Psoas muscle (tissue), 8 donors: ENCODE results near the gene STEAP1B. TPM values are rescaled to one million over a fixed set of nuclear protein-coding genes. Genes with fewer than 3 reads are reported as not detected.
"Not testable (repeated sequence)": the region's sequence is repeated elsewhere in the genome, so short reads cannot be mapped to it uniquely, and the experiment has no call there.

ENCODE experiments used
- ATAC-seq, 4 donors: fragments of 200-7000 bp; cut with Tn5 transposase; one replicate each; pipeline ENCODE4 v1.9.1; 2020; ENCODE audit warnings: moderate library complexity in 3 of 4, mild to moderate bottlenecking in 2 of 4
- DNase-seq, 2 donors: peaks; one replicate each; pipeline ENCODE4 v3.0.0-alpha.2; 2020
- H3K27ac ChIP-seq: fragments of 200-600 bp; one replicate; pipeline ENCODE4 v1.8.0; 2022
- H3K27me3 ChIP-seq, 3 donors: fragments of 200-600 bp in 1 of 3; one replicate each; pipeline versions ENCODE4 v1.6.1 to v1.8.0; 2013 to 2022; ENCODE audit warnings: low read length in 2 of 3, mild to moderate bottlenecking in 2 of 3, moderate library complexity in 1 of 3; ENCODE audit not compliant: insufficient read depth in 3 of 3
- H3K36me3 ChIP-seq, 2 donors: fragments of 200-600 bp in 1 of 2; one replicate each; pipeline versions ENCODE4 v1.6.1 to v1.8.0; 2013 to 2022; ENCODE audit warnings: low read depth in 1 of 2, mild to moderate bottlenecking in 1 of 2, moderate library complexity in 1 of 2; ENCODE audit not compliant: insufficient read depth in 1 of 2
- H3K4me1 ChIP-seq: fragments of 200-600 bp; one replicate; pipeline ENCODE4 v1.8.0; 2022
- H3K4me3 ChIP-seq: fragments of 200-600 bp; one replicate; pipeline ENCODE4 v1.8.0; 2022; ENCODE audit warnings: mild to moderate bottlenecking
- H3K9me3 ChIP-seq: fragments of 200-600 bp; one replicate; pipeline ENCODE4 v1.8.0; 2022
- WGBS, 3 donors: extraction: QIAGEN DNeasy Blood & Tissue Kit; methylation state at CpG; one replicate each; pipeline versions ENCODE4 v1.1.6 to v1.1.7; 2013; 5-methylcytosine and 5-hydroxymethylcytosine counted together
- intact Hi-C, 2 donors: fragments of 100-400 bp; cut with DNase I; formaldehyde crosslinking; loops; one replicate each; pipeline versions ENCODE4 v1.11.0 to v1.14.2; 2022
- polyA plus RNA-seq, 3 donors: library from polyadenylated mRNA; stranded (reverse); fragments of 200-250 nt; gene quantifications; one replicate each; pipeline ENCODE4 v1.2.3, GENCODE V29; 2013
- total RNA-seq, 4 donors: library from RNA; stranded (reverse); fragmentation: NEBNext Ultra II Directional in 2 of 4; extraction: Animal tissue kit (Norgen Biotek cat#: 25700) in 2 of 4; gene quantifications; one replicate each; pipeline versions ENCODE4 v1.2.1 to v1.2.4, GENCODE V29; 2021 to 2023
- TF ChIP-seq, protein P1 (sequence below): fragments of 200-600 bp; IDR thresholded peaks from one replicate; pipeline ENCODE4 v1.8.0; 2022; ENCODE audit warnings: antibody characterized with exemption
- donor health status: healthy with polysubstance abuse.
- donor health status: DM: no; HTN: no; CAD: no; lungs with moderate emphysema.
- donor health status: Bipolar disorder and iron deficiency.
- donor health status: healthy.
- donor health status: DM: yes; HTN: yes; CAD: no.
- donor health status: DM: no; HTN: no; CAD: no.
- donor health status: DM: no; HTN: no; CAD: no.
- donor health status: DM: yes; HTN: yes; CAD: no.

Gene STEAP1B
- total and polyA plus RNA-seq, 7 donors = 0.24 to 1.6 (median 0.91) TPM

DNA sequence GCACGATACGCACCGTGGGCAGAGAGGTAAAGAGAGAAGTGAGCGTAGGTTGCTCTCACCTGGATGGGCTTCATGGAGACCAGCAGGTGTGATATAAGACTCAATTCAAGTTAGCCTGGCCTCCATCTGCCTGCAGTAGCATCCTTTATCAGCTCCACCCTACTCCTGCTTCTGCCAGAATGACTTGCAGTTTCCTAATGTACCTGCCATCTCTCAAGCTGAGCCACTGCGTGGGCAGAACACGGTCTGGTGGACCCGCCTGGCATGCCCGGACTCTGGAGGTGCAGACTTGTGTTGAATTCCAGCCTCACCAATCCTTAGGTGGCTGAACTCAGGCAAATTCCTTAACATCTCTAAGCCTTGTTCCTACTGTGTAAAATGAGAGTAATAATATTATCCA, 64.3 kb downstream of the STEAP1B start:
- intact Hi-C loops = no loop called here
- Histone ChIP-seq H3K27ac (no peak overlapping the region), H3K4me1 (no peaks in the 10 kb centered on the region), H3K9me3 (no peaks in the 10 kb centered on the region), H3K27me3 (no peaks in the 10 kb centered on the region), H3K36me3 (no peaks in the 10 kb centered on the region), H3K4me3 (no peak overlapping the region)
- TF ChIP-seq, protein P1, sequence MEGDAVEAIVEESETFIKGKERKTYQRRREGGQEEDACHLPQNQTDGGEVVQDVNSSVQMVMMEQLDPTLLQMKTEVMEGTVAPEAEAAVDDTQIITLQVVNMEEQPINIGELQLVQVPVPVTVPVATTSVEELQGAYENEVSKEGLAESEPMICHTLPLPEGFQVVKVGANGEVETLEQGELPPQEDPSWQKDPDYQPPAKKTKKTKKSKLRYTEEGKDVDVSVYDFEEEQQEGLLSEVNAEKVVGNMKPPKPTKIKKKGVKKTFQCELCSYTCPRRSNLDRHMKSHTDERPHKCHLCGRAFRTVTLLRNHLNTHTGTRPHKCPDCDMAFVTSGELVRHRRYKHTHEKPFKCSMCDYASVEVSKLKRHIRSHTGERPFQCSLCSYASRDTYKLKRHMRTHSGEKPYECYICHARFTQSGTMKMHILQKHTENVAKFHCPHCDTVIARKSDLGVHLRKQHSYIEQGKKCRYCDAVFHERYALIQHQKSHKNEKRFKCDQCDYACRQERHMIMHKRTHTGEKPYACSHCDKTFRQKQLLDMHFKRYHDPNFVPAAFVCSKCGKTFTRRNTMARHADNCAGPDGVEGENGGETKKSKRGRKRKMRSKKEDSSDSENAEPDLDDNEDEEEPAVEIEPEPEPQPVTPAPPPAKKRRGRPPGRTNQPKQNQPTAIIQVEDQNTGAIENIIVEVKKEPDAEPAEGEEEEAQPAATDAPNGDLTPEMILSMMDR = no peak
- 93 to 95% (median 93%) methylated on average over 8 of the region's 8 CpGs for WGBS, 3 donors
- DNase-seq (no peak), ATAC-seq (no peak)

DNA sequence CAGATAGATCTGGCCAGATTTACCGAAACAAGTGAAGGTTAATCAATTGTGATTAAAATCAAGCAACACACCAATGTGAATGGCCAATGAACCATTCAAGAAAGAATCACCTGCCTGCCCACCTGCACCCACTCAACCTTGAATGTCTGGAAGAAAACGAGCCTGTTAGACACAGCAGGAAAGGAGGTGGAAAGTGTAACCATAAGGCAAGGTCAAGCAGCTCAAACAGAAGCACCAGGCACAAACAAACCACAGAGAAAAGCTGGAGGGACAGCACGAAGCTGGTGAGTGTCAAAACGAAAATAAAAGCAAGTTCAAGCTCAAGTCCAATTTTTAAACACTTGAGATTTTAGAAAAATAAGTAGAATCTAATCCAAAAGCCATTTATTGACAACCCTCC, 64.9 kb downstream of the STEAP1B start:
- TF ChIP-seq, protein P1 = no peak
- Histone ChIP-seq H3K27ac (no peak overlapping the region), H3K4me3 (no peak overlapping the region), H3K4me1 (no peaks in the 10 kb centered on the region), H3K27me3 (no peaks in the 10 kb centered on the region), H3K36me3 (no peaks in the 10 kb centered on the region), H3K9me3 (no peaks in the 10 kb centered on the region)
- intact Hi-C loops = no loop called here
- DNase-seq (no peak), ATAC-seq (no peak)
- 71 to 79% (median 76%) methylated on average over 4 of the region's 4 CpGs for WGBS, 3 donors

DNA sequence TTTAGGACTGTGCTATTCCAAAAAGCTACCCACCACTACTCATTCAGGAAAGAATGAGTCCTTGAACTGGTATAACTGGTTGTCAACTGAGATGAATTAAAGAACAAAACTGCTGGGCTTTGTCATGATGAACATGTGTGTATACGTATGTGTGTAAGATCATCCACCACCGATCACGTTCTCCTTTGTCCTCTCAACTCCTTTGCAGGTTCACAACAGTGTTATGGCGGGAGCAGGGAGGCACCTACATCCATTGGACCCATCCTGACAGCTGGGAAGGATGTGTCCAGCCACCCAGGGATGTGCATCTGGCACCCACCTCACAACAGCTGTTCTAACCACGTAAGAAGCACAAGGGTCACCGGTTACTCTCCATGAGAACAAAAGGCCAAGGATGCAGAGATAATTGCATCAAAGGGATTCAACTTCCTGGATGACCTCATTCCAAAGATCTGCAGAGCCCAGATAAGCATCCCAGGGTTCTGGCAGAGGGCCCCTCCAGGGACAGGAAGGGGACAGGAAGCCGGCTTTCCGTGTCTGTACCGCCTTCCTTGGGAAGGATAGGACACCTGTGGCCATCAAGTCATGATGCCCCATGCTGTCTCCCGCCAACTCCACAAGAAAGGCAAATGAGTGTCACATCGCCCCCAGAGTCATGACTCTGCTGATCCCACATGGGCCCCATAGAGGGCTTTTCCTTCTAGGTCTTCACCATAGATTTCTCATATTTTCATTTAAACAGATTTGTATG, 66.1 kb downstream of the STEAP1B start:
- Histone ChIP-seq H3K36me3 (no peaks in the 10 kb centered on the region), H3K4me1 (no peaks in the 10 kb centered on the region), H3K27ac (peak overlapping the region; percentile 53), H3K9me3 (no peaks in the 10 kb centered on the region), H3K27me3 (no peaks in the 10 kb centered on the region), H3K4me3 (no peak overlapping the region)
- intact Hi-C loops = no loop called here
- WGBS, 3 donors = 57 to 69% (median 59%) methylated on average over 11 of the region's 11 CpGs
- DNase-seq (peak in 1 of 2 donors; percentile 17), ATAC-seq (peak; percentile 33 to 84 (median 76))
- TF ChIP-seq, protein P1 = no peak

DNA sequence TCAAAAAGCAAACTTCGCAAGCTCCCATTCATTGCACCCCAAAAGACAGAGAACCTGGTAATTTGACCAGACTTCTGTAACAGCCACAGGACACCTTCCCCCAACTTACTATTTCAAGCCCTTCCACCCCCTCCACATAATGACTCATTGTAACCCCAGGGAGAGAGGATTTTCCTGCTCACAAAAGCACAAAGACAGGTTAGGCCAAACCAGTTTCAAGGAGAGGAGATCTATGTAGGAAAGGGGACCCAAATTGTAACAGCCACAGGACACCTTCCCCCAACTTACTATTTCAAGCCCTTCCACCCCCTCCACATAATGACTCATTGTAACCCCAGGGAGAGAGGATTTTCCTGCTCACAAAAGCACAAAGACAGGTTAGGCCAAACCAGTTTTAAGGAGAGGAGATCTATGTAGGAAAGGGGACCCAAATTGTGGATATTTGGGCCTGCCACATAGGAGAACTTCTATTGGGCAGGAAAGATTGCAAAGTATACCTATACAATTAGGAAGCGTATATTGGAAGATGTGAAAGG, 66.8 kb downstream of the STEAP1B start:
- intact Hi-C loops, H3K27me3 ChIP-seq, H3K4me1 ChIP-seq, H3K36me3 ChIP-seq, H3K9me3 ChIP-seq, DNase-seq, H3K4me3 ChIP-seq: not testable (repeated sequence)
- peak; percentile 31 to 73 (median 64) for ATAC-seq
- H3K27ac ChIP-seq = peak overlapping the region; percentile 53
- WGBS, 3 donors = 93 to 97% (median 95%) methylated on average over 2 of the region's 2 CpGs

DNA sequence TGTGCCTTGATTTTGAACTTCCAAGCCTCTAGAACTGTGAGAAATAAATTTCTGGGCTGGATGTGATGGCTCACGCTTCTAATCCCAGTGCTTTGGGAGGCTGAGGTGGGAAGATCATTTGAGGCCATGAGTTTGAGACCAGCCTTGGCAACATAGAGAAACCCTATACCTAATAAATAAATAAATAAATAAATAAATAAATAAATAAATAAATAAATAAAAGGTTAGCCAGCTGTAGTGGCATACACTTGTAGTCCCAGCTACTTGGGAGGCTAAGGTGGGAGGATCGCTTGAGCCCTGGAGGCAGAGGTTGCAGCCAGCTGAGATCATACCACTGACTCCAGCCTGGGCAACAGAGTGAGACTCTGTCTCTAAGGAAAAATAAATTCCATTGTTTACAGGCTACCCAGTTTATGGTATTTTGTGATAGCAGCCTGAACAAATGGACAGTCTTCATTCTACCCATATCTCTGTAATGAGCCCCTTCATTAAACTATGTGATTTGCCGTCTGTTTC, 67.7 kb downstream of the STEAP1B start:
- H3K9me3 ChIP-seq = no peaks in the 10 kb centered on the region
- 95 to 98% (median 96%) methylated on average over 3 of the region's 3 CpGs for WGBS, 3 donors
- no peak overlapping the region for H3K4me3 ChIP-seq
- TF ChIP-seq, protein P1 = no peak
- no peak for DNase-seq
- H3K27ac ChIP-seq = peak overlapping the region; percentile 43
- intact Hi-C loops = no loop called here
- no peak for ATAC-seq
- no peaks in the 10 kb centered on the region for H3K27me3 ChIP-seq
- no peaks in the 10 kb centered on the region for H3K36me3 ChIP-seq
- H3K4me1 ChIP-seq = no peaks in the 10 kb centered on the region
